GM13977 (cell line): ENCODE results near the gene SHROOM3.

Experiments
- DNase-seq: peaks from one replicate; pipeline ENCODE4 v3.0.0; 2012; ENCODE audit warnings: low spot score
- in situ Hi-C: fragments of 300-500 bp; cut with MboI; formaldehyde crosslinking; loops from one replicate; pipeline ENCODE4 v1.12.0; 2022; ENCODE audit warnings: low sequenced_read_pairs, low pct_unique_long_range_greater_than_20kb, mixed read lengths, inconsistent platforms; ENCODE audit not compliant: unreplicated experiment
- TF ChIP-seq, protein P1 (sequence below): IDR thresholded peaks from 2 replicates; pipeline ENCODE4 v1.5.1; 2012; ENCODE audit warnings: mild to moderate bottlenecking, control low read depth; ENCODE audit not compliant: insufficient read depth; ENCODE audit errors: extremely low read depth, missing control alignments

SHROOM3 gene

DNA sequence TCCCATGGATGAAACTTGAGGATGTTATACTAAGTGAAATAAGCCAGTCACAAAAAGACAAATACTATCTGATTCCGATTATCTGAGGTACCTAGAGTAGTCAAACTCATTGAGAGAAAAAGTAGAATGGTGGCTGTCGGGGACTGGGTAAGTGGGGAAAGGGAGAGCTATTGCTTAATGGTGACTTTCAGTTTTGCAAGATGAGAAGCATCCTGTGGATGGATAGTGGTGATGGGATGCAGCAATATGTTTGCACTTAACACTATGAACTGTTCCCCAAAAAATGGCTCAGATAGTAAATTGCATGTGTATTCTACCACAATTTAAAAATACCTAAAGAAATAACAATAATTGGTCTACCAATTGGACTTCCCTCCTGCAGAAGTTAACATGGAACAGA is 181.5 kb downstream of the SHROOM3 start:
- in situ Hi-C loops = no loop called here
- TF ChIP-seq, protein P1, sequence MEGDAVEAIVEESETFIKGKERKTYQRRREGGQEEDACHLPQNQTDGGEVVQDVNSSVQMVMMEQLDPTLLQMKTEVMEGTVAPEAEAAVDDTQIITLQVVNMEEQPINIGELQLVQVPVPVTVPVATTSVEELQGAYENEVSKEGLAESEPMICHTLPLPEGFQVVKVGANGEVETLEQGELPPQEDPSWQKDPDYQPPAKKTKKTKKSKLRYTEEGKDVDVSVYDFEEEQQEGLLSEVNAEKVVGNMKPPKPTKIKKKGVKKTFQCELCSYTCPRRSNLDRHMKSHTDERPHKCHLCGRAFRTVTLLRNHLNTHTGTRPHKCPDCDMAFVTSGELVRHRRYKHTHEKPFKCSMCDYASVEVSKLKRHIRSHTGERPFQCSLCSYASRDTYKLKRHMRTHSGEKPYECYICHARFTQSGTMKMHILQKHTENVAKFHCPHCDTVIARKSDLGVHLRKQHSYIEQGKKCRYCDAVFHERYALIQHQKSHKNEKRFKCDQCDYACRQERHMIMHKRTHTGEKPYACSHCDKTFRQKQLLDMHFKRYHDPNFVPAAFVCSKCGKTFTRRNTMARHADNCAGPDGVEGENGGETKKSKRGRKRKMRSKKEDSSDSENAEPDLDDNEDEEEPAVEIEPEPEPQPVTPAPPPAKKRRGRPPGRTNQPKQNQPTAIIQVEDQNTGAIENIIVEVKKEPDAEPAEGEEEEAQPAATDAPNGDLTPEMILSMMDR = no peak
- no peak for DNase-seq

DNA sequence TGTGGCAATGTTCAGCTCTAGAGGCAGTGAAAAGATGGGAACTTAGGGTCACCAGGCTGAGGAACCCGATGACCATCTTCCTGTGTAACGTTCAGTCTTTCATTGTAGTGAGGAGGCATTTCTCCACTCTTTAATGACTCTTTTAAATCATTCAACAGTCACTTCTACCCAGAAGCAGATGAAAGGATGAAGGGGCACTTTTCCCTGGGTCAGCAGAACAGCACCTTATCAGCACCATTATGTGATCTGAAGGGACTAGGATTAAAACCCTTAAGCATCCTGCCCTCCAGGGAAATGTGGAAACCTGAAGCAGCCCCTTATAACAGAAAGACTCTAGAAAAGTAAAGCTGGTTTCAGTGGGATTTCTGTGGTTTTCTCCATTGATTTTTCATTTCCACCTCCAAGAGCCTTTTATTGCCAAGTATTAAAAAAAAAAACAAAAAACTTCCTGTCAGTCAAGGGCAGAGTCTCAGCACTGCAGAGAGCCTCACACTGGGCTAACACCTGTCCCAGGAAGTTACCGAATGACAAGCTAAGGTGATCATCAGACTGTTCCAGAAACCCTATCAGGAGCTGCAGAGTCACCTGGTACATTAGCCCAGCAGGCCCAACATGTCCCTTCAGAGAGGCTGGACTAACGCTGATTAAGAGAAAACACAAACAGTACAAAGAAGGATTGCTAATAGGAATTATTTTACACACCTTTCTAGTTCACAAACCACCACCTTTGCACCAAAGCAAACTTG is 185.9 kb downstream of the SHROOM3 start:
- no peak for DNase-seq
- in situ Hi-C loops = no loop called here
- TF ChIP-seq, protein P1 = no peak

DNA sequence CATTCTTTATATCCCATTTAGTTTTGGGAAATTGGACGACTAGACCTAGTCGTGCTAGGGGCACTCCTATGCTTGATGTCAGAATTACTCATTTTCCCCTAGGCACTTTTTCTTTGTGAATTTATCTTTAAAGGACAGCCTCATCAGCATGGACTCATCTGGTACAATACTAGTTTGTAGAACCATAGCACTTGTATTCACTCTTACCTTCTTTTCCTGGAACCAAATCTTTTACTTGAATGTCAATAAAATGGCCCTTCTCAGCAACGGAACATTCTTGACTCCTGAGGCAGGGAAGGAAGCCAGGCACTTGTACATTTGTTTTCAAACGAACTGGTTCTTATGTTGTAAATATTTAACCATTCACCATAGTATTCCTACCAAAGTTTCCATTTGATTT is 187.1 kb downstream of the SHROOM3 start:
- DNase-seq = no peak

DNA sequence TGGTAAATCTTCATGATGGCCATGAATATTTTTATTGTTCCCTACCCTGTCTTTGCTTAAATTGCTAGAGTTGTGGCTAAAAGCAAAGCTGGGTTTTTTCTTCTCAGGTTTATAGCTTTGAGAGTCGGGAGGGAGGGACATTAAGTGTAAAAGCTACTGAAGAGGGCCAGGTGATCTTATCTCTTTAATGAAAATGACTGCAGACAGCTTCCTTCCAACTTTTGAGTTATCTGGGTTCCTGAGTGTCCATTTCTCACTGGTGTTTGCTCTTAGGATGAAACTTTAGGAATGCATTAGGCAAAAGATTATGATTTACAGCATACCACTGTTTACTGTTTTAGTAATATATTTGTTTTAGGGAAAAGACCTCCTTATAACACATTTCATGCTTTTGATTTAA is 187.7 kb downstream of the SHROOM3 start:
- in situ Hi-C loops = no loop called here

More for the DNA sequence above, 187.1 kb downstream of the SHROOM3 start:
- TF ChIP-seq, protein P1 = no peak
- in situ Hi-C loops = no loop called here

DNA sequence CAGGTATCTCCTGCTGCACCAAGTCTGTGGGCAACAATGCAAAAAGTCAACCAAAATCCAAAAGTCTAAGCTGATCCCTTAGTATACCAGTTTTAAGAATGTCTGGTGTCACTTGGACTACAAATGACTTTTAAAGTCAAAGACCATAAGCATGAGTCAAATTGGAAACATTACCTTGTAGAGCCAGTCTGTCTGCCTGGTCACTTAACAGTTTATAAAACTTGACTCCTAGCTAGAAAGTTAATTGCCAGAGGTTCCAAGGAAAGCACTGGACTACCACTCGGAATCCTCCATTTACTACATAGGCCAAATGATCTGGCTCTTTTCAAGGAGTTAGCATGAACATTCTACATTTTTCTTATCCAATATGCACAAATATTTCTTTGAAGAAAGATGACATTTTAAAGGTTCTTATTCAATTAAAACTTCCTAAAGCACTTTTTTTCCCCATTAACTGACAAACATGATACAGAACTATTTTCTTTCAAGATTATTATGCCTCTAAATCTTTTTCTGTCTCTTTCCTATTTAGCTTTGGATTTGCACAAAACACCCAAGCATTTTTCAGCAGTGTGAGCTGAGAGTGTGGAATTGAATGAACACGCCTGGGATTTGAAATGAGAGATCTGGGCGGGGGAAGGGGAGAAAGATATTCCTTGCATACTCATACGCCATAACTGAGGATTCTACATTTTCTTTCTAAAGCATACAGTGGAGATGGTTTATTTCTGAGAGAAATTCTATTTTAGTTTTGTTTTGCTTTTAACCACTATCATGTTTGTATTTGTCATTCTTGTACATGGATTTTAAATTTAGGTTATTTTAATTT is 188.4 kb downstream of the SHROOM3 start:
- DNase-seq = no peak

More for the DNA sequence above, 187.7 kb downstream of the SHROOM3 start:
- TF ChIP-seq, protein P1 = no peak
- no peak for DNase-seq

DNA sequence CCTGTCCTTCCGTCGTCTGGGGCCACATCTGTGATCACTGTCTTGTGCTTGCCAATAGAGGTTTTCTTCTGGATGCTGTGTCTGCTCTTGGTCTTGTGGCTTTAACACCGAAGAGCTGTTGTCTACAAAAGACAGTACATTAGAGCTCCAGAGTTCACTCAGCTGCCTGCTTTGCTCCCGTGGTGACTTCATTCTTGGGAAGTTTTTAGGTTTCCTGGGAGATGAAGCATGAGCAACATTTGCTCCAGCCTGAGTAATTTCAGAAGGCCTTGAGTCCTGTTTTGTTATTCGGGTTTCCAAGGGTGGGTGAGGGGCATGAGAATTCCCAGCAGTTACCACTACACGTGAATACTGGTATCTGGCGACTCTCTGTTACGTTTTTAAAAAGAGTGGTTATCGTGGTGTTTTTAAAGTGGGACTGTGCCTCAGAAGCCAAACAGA is 189.2 kb downstream of the SHROOM3 start:
- no peak for DNase-seq
- TF ChIP-seq, protein P1 = no peak
- in situ Hi-C loops = no loop called here

More for the DNA sequence above, 188.4 kb downstream of the SHROOM3 start:
- TF ChIP-seq, protein P1 = no peak
- in situ Hi-C loops = no loop called here
